OCI-LY1 (cell line): ENCODE results near the gene NIPAL3.

ENCODE experiments used
- H2AFZ ChIP-seq: fragments of 200-600 bp; sonication (generic), shearing (Covaris generic); 2 replicates; pipeline ENCODE4 v1.6.0; 2014; ENCODE audit warnings: antibody characterized with exemption, mild to moderate bottlenecking, low read length
- H3F3A ChIP-seq: fragments of 200-600 bp; sonication (generic), shearing (Covaris generic); 2 replicates; pipeline ENCODE4 v1.6.0; 2014; ENCODE audit warnings: mild to moderate bottlenecking, antibody characterized with exemption, low read length, moderate library complexity; ENCODE audit not compliant: insufficient read depth
- H3K27ac ChIP-seq: fragments of 200-600 bp; sonication (generic); 2 replicates; pipeline ENCODE4 v1.5.1; 2014; ENCODE audit warnings: low read length, mixed run types, mild to moderate bottlenecking, low read depth; ENCODE audit not compliant: poor library complexity, severe bottlenecking
- H3K27me3 ChIP-seq: fragments of 200-600 bp; sonication (generic); 2 replicates; pipeline ENCODE4 v1.6.0; 2014; ENCODE audit warnings: antibody characterized with exemption, mild to moderate bottlenecking, low read length, moderate library complexity; ENCODE audit not compliant: insufficient read depth
- H3K36me3 ChIP-seq: fragments of 200-600 bp; sonication (generic); 2 replicates; pipeline ENCODE4 v1.6.1; 2014; ENCODE audit warnings: mild to moderate bottlenecking, antibody characterized with exemption, low read length, moderate library complexity, mixed read lengths; ENCODE audit not compliant: insufficient read depth
- H3K4me1 ChIP-seq: fragments of 200-600 bp; sonication (generic); 2 replicates; pipeline ENCODE4 v1.5.1; 2014; ENCODE audit warnings: mild to moderate bottlenecking, low read length, moderate library complexity; ENCODE audit not compliant: insufficient read depth, severe bottlenecking
- H3K4me2 ChIP-seq: fragments of 200-600 bp; sonication (generic), shearing (Covaris generic); 2 replicates; pipeline ENCODE4 v1.6.1; 2014; ENCODE audit warnings: low read length
- H3K4me3 ChIP-seq: fragments of 200-600 bp; sonication (generic); 2 replicates; pipeline ENCODE4 v1.5.1; 2014; ENCODE audit warnings: low read length, low read depth, mild to moderate bottlenecking, mixed read lengths; ENCODE audit not compliant: poor library complexity, severe bottlenecking
- H3K79me2 ChIP-seq: fragments of 200-600 bp; shearing (Covaris generic); 2 replicates; pipeline ENCODE4 v1.6.1; 2016; ENCODE audit warnings: mixed run types, low read length, mixed read lengths; ENCODE audit not compliant: insufficient read depth
- H3K9ac ChIP-seq: fragments of 200-600 bp; sonication (generic), shearing (Covaris generic); 2 replicates; pipeline ENCODE4 v1.6.1; 2014; ENCODE audit warnings: mild to moderate bottlenecking, low read length, mixed read lengths
- H3K9me2 ChIP-seq: fragments of 200-600 bp; sonication (generic), shearing (Covaris generic); 2 replicates; pipeline ENCODE4 v1.6.1; 2014; ENCODE audit warnings: low read depth, mild to moderate bottlenecking, low read length, mixed read lengths
- H3K9me3 ChIP-seq: fragments of 200-600 bp; shearing (Covaris generic); 2 replicates; pipeline ENCODE4 v1.6.1; 2014; ENCODE audit warnings: low read length, mixed read lengths
- H4K20me1 ChIP-seq: fragments of 200-600 bp; sonication (generic), shearing (Covaris generic); 2 replicates; pipeline ENCODE4 v1.6.0; 2016; ENCODE audit warnings: mild to moderate bottlenecking, low read length; ENCODE audit not compliant: insufficient read depth
- CTCF ChIP-seq: fragments of 200-600 bp; sonication (generic), shearing (Covaris generic); IDR thresholded peaks from 2 replicates; pipeline ENCODE4 v1.5.1; 2017; ENCODE audit warnings: mild to moderate bottlenecking, antibody characterized with exemption, low read length, moderate library complexity, mixed read lengths
- EZH2 ChIP-seq: fragments of 200-600 bp; sonication (generic), shearing (Covaris generic); IDR thresholded peaks from 2 replicates; pipeline ENCODE4 v1.8.0; 2017; ENCODE audit warnings: borderline replicate concordance, mixed run types, mild to moderate bottlenecking, antibody characterized with exemption, low read length, moderate library complexity, mixed read lengths

NIPAL3 gene

GRCh38 chr1:24421502-24421901 lies 5.9 kb downstream of the NIPAL3 start:
- Histone ChIP-seq H2AFZ (no peak overlapping the region), H3K79me2 (peaks cover 17% of the 10 kb centered on the region), H4K20me1 (no peaks in the 10 kb centered on the region), H3K27me3 (no peaks in the 10 kb centered on the region), H3K9ac (no peak overlapping the region), H3K4me3 (no peak overlapping the region), H3K4me1 (peaks cover 18% of the 10 kb centered on the region), H3K9me3 (no peaks in the 10 kb centered on the region), H3K36me3 (peaks cover 54% of the 10 kb centered on the region), H3K9me2 (no peaks in the 10 kb centered on the region), H3K4me2 (no peak overlapping the region), H3F3A (no peaks in the 10 kb centered on the region), H3K27ac (no peak overlapping the region)
- TF ChIP-seq EZH2 (no peak), CTCF (peak; percentile 19; the same call in 1 of the 2 replicates)

- Histone ChIP-seq H3F3A (no peaks in the 10 kb centered on the region), H3K27me3 (no peaks in the 10 kb centered on the region), H3K9me3 (no peaks in the 10 kb centered on the region), H4K20me1 (no peaks in the 10 kb centered on the region), H3K79me2 (no peaks in the 10 kb centered on the region), H3K36me3 (peaks cover 55% of the 10 kb centered on the region), H3K9ac (no peak overlapping the region), H3K4me2 (no peak overlapping the region), H2AFZ (no peak overlapping the region), H3K4me1 (no peaks in the 10 kb centered on the region), H3K4me3 (no peak overlapping the region), H3K27ac (no peak overlapping the region), H3K9me2 (no peaks in the 10 kb centered on the region)
- no peak for TF ChIP-seq EZH2
- no peak for TF ChIP-seq CTCF
These were observed 8.6 kb downstream of the NIPAL3 start for GRCh38 chr1:24424207-24424606.

DNA sequence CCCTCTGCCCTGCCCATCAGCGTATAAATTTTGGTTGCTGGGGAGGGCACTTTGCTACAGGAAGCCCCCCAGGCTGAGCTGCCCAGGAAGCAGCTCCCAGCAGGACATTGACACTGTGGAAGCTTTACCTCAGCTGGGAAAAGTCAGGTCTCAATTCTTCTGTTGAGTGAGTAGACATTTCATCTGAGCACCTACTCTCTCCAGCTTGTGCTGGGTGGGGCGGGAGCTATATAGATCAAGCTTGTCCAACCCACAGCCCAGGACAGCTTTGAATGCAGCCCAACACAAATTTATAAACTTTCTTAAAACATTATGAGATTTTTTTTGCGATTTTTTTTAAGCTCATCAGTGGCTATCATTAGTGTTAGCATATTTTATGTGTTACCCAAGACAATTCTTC lies 9.4 kb downstream of the NIPAL3 start:
- Histone ChIP-seq H3K27ac (no peak overlapping the region), H3F3A (no peaks in the 10 kb centered on the region), H3K9me2 (no peaks in the 10 kb centered on the region), H3K4me2 (no peak overlapping the region), H3K4me3 (no peak overlapping the region), H3K4me1 (no peaks in the 10 kb centered on the region), H3K27me3 (no peaks in the 10 kb centered on the region), H2AFZ (no peak overlapping the region), H4K20me1 (no peaks in the 10 kb centered on the region), H3K79me2 (no peaks in the 10 kb centered on the region), H3K36me3 (peaks cover 47% of the 10 kb centered on the region), H3K9me3 (no peaks in the 10 kb centered on the region), H3K9ac (no peak overlapping the region)
- TF ChIP-seq EZH2, result no peak
- TF ChIP-seq CTCF, result no peak
